Nephron (organoid): Measurements from ENCODE around the gene MLF2.

Source experiments
- H3K27ac Mint-ChIP-seq, 3 experiments: 2 replicates each; pipeline ENCODE4 v1.8.0; 2020; ENCODE audit warnings: mixed read lengths in 3 of 3, mild to moderate bottlenecking in 2 of 3, moderate library complexity in 1 of 3
- H3K27me3 Mint-ChIP-seq: 2 replicates; pipeline ENCODE4 v1.8.0; 2021; ENCODE audit warnings: low read depth, mild to moderate bottlenecking, moderate library complexity, mixed read lengths
- H3K36me3 Mint-ChIP-seq: 2 replicates; pipeline ENCODE4 v1.8.0; 2020; ENCODE audit warnings: low read depth, mixed read lengths
- H3K4me1 Mint-ChIP-seq: 2 replicates; pipeline ENCODE4 v1.8.0; 2020; ENCODE audit warnings: mixed read lengths
- H3K4me3 Mint-ChIP-seq, 3 experiments: 2 replicates each; pipeline ENCODE4 v1.8.0; 2020; ENCODE audit warnings: mild to moderate bottlenecking in 3 of 3, mixed read lengths in 3 of 3, moderate library complexity in 2 of 3
- H3K9me3 Mint-ChIP-seq: 2 replicates; pipeline ENCODE4 v1.8.0; 2020; ENCODE audit warnings: mixed read lengths
- CTCF ChIP-seq, 3 experiments: fragments of 200-600 bp; sonication (generic); IDR thresholded peaks; one replicate each; pipeline ENCODE4 v1.5.0; 2021; ENCODE audit warnings: antibody characterized with exemption in 3 of 3; ENCODE audit not compliant: unreplicated experiment in 3 of 3

The MLF2 gene

GRCh38 chr12:6779708-6780432 lies 26.9 kb upstream of the MLF2 start:
- no peaks in the 10 kb centered on the region for H3K9me3 Mint-ChIP-seq
- H3K4me3 Mint-ChIP-seq, result no peak overlapping the region
- H3K36me3 Mint-ChIP-seq, result peaks cover 18% of the 10 kb centered on the region
- H3K27me3 Mint-ChIP-seq, result peaks cover 9% of the 10 kb centered on the region
- H3K4me1 Mint-ChIP-seq, result peaks cover 28% of the 10 kb centered on the region
- no peak for TF ChIP-seq CTCF (IDR thresholded peaks at IDR 0.05; ENCODE audit: unreplicated experiment in 3 of 3)
- peak overlapping the region; percentile 63 to 88 (median 76) for H3K27ac Mint-ChIP-seq

GRCh38 chr12:6778574-6779550 lies 25.9 kb upstream of the MLF2 start:
- Mint-ChIP-seq H3K27ac (peak overlapping the region; percentile 63 to 88 (median 76)), H3K4me1 (peaks cover 32% of the 10 kb centered on the region), H3K9me3 (no peaks in the 10 kb centered on the region), H3K4me3 (peak overlapping the region; percentile 79 to 84 (median 82)), H3K27me3 (peaks cover 18% of the 10 kb centered on the region), H3K36me3 (peaks cover 22% of the 10 kb centered on the region)
- peak; percentile 91 to 97 (median 94) for TF ChIP-seq CTCF (IDR thresholded peaks at IDR 0.05; ENCODE audit: unreplicated experiment in 3 of 3)

- Mint-ChIP-seq H3K4me3 (peak overlapping the region; percentile 79 to 84 (median 82)), H3K9me3 (no peaks in the 10 kb centered on the region), H3K27me3 (peaks cover 18% of the 10 kb centered on the region), H3K36me3 (peaks cover 22% of the 10 kb centered on the region), H3K4me1 (peaks cover 28% of the 10 kb centered on the region), H3K27ac (peak overlapping the region; percentile 63 to 88 (median 76))
- no peak for TF ChIP-seq CTCF (IDR thresholded peaks at IDR 0.05; ENCODE audit: unreplicated experiment in 3 of 3)
Measured at GRCh38 chr12:6778217-6778573, 25.3 kb upstream of the MLF2 start.

DNA sequence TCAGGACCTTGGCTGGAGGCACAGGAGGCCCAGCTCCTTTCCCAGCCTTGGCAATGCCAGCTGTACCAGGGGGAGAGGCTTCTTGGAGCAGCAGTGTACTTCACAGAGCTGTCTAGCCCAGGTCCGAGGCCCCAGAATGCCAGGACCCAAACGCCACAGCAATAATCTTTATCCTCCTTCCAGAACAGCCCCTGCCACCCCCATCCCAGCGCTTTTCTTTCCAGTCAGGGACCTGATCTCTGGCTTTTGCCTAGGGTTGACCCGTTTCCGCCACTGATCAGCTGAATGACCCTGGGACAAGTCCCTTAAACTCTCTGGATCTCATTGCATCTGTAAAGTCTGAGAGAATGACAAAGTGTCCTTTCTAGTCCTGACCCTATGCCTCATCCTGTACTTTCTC lies 24.4 kb upstream of the MLF2 start:
- TF ChIP-seq CTCF (IDR thresholded peaks at IDR 0.05; ENCODE audit: unreplicated experiment in 3 of 3), result no peak
- peaks cover 18% of the 10 kb centered on the region for H3K27me3 Mint-ChIP-seq
- peaks cover 27% of the 10 kb centered on the region for H3K4me1 Mint-ChIP-seq
- no peaks in the 10 kb centered on the region for H3K9me3 Mint-ChIP-seq
- no peak overlapping the region for H3K4me3 Mint-ChIP-seq
- peaks cover 22% of the 10 kb centered on the region for H3K36me3 Mint-ChIP-seq
- no peak overlapping the region for H3K27ac Mint-ChIP-seq

DNA sequence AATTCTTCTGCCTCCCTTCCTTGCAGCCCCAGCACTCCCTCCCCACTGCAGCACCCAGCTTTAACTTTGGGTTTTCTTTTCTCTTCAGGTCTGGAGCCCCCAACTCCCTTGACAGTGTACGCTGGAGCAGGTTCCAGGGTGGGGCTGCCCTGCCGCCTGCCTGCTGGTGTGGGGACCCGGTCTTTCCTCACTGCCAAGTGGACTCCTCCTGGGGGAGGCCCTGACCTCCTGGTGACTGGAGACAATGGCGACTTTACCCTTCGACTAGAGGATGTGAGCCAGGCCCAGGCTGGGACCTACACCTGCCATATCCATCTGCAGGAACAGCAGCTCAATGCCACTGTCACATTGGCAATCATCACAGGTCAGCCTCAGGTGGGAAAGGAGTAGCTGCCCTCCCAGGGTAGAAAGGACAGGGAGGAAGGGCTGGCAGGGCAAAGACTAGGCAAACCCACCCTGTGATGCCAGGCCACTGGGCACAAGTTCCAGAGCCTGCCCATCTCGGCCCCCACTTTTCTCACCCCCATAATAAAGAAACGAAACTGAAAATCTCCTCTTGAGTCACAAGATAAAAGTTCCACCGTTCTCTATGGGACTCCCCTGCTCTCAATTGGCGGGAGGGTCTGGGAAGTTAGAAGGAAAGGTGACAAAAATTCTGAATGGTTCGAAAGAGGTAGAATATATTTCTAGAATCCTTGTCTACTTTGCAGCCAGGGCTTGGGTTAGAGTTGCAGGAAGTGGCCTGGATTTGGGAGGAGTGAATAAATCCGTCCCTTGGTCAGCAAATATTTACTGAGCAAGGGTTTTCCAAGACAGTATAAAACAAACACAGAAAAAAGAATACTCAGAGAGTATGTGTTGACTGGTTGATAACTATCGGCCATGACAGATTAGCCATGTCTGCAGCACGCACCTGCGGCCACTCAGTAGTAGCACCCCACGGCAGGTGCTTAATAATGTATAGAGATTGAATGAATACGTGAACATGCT lies 22.5 kb upstream of the MLF2 start:
- Mint-ChIP-seq H3K4me3 (peak overlapping the region; percentile 1 to 66 (median 37)), H3K9me3 (no peaks in the 10 kb centered on the region), H3K36me3 (peaks cover 38% of the 10 kb centered on the region), H3K27ac (peak overlapping the region in 2 of 3 experiments; percentile 19 to 28), H3K4me1 (peaks cover 37% of the 10 kb centered on the region), H3K27me3 (peaks cover 23% of the 10 kb centered on the region)
- TF ChIP-seq CTCF (IDR thresholded peaks at IDR 0.05; ENCODE audit: unreplicated experiment in 3 of 3), result no peak
